ENCODE measurements around the gene IRF8. TPM values are rescaled to one million over a fixed set of nuclear protein-coding genes. Genes with fewer than 3 reads are reported as not detected.

Gene IRF8
- polyA plus RNA-seq, 1 of the 3 experiments (the other 2 are of a cell fraction) = not detected

DNA sequence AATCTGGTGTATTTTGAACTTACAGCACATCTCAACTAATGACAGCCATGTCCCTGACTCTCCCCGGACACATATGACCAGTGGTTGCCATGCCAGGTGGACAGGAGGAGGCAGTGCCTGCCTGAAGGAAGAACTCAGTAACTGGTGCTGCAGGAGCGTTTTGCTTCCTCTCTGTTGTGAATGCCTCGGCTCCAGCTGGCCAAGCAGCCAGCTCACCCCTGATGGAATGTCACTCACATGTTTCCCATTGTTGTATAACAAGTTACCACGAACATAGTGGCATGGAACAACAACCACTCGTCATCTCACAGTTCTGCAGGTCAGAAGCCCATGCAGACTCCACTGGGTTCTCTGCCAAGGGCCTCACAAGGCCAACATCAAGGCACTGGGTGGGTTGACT is 20.1 kb upstream of the IRF8 start:
- no peaks in the 10 kb centered on the region for H4K20me1 ChIP-seq (ENCODE audit: insufficient read depth)
- no peak overlapping the region for H3K9ac ChIP-seq
- no peaks in the 10 kb centered on the region for H3K4me1 ChIP-seq (ENCODE audit: control insufficient read depth in 1 of 2, insufficient read depth in 2 of 2, low read depth in 1 of 2, low read length in 1 of 2)
- H3K36me3 ChIP-seq (replicated peaks in 1 of 2; ENCODE audit: control insufficient read depth in 1 of 2, insufficient read depth in 2 of 2, low read length in 1 of 2) = no peaks in the 10 kb centered on the region
- H3K79me2 ChIP-seq (ENCODE audit: insufficient read depth) = no peaks in the 10 kb centered on the region
- no peak overlapping the region for H3K4me2 ChIP-seq
- ChIA-PET POLR2A (no interaction called here), CTCF (interaction anchor here (1.6 kb wide), 1 partner anchor 58 kb away, joined by 4 read pairs; no protein-coding TSS in a partner anchor)
- no peak overlapping the region for H2AFZ ChIP-seq (ENCODE audit: low read depth)
- WGBS (ENCODE audit: low lambda C conversion rate) = 6% methylated on average over 5 of the region's 5 CpGs
- no peak for DNase-seq
- no peaks in the 10 kb centered on the region for H3F3A ChIP-seq (replicated peaks; ENCODE audit: insufficient read depth)
- H3K4me3 ChIP-seq (ENCODE audit: low read depth in 2 of 2, low read length in 1 of 2) = no peak overlapping the region
- H3K27me3 ChIP-seq (ENCODE audit: insufficient read depth) = peaks cover 32% of the 10 kb centered on the region
- no peak for TF ChIP-seq CHD2 (IDR thresholded peaks at IDR 0.05; ENCODE audit: low read length, partially characterized antibody)
- TF ChIP-seq FOXJ3 (CRISPR knock-in tag; IDR thresholded peaks at IDR 0.05) = no peak
- TF ChIP-seq, protein P1, sequence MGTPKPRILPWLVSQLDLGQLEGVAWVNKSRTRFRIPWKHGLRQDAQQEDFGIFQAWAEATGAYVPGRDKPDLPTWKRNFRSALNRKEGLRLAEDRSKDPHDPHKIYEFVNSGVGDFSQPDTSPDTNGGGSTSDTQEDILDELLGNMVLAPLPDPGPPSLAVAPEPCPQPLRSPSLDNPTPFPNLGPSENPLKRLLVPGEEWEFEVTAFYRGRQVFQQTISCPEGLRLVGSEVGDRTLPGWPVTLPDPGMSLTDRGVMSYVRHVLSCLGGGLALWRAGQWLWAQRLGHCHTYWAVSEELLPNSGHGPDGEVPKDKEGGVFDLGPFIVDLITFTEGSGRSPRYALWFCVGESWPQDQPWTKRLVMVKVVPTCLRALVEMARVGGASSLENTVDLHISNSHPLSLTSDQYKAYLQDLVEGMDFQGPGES (IDR thresholded peaks at IDR 0.05; ENCODE audit: low read depth, low read length) = no peak
- no peak for TF ChIP-seq GABPA (IDR thresholded peaks at IDR 0.05; ENCODE audit: low read depth)
- no peak for TF ChIP-seq RXRA (IDR thresholded peaks at IDR 0.05; ENCODE audit: borderline replicate concordance, low read depth)
- TF ChIP-seq TEAD4 (IDR thresholded peaks at IDR 0.05; ENCODE audit: borderline replicate concordance, insufficient read depth) = no peak
- no peak for TF ChIP-seq GATA2 (CRISPR knock-in tag; IDR thresholded peaks at IDR 0.05)
- TF ChIP-seq YY1 (IDR thresholded peaks at IDR 0.05; ENCODE audit: low read depth) = no peak
- no peak for TF ChIP-seq SIN3A (IDR thresholded peaks at IDR 0.05; ENCODE audit: borderline replicate concordance, low read depth, low read length)
- no peak for TF ChIP-seq MXI1 (IDR thresholded peaks at IDR 0.05; ENCODE audit: low read depth, low read length)
- TF ChIP-seq MEF2A (IDR thresholded peaks at IDR 0.05; ENCODE audit: borderline replicate concordance, low read depth) = no peak
- TF ChIP-seq, protein P2, sequence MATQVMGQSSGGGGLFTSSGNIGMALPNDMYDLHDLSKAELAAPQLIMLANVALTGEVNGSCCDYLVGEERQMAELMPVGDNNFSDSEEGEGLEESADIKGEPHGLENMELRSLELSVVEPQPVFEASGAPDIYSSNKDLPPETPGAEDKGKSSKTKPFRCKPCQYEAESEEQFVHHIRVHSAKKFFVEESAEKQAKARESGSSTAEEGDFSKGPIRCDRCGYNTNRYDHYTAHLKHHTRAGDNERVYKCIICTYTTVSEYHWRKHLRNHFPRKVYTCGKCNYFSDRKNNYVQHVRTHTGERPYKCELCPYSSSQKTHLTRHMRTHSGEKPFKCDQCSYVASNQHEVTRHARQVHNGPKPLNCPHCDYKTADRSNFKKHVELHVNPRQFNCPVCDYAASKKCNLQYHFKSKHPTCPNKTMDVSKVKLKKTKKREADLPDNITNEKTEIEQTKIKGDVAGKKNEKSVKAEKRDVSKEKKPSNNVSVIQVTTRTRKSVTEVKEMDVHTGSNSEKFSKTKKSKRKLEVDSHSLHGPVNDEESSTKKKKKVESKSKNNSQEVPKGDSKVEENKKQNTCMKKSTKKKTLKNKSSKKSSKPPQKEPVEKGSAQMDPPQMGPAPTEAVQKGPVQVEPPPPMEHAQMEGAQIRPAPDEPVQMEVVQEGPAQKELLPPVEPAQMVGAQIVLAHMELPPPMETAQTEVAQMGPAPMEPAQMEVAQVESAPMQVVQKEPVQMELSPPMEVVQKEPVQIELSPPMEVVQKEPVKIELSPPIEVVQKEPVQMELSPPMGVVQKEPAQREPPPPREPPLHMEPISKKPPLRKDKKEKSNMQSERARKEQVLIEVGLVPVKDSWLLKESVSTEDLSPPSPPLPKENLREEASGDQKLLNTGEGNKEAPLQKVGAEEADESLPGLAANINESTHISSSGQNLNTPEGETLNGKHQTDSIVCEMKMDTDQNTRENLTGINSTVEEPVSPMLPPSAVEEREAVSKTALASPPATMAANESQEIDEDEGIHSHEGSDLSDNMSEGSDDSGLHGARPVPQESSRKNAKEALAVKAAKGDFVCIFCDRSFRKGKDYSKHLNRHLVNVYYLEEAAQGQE (IDR thresholded peaks at IDR 0.05; ENCODE audit: low read depth, low read length) = no peak
- TF ChIP-seq, protein P3, sequence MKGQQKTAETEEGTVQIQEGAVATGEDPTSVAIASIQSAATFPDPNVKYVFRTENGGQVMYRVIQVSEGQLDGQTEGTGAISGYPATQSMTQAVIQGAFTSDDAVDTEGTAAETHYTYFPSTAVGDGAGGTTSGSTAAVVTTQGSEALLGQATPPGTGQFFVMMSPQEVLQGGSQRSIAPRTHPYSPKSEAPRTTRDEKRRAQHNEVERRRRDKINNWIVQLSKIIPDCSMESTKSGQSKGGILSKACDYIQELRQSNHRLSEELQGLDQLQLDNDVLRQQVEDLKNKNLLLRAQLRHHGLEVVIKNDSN (IDR thresholded peaks at IDR 0.05; ENCODE audit: borderline replicate concordance, low read depth) = no peak
- no peak for TF ChIP-seq SMC3 (IDR thresholded peaks at IDR 0.05; ENCODE audit: low read depth, low read length)
- TF ChIP-seq RAD21 (IDR thresholded peaks at IDR 0.05; ENCODE audit: low read length) = no peak
- TF ChIP-seq, protein P4, sequence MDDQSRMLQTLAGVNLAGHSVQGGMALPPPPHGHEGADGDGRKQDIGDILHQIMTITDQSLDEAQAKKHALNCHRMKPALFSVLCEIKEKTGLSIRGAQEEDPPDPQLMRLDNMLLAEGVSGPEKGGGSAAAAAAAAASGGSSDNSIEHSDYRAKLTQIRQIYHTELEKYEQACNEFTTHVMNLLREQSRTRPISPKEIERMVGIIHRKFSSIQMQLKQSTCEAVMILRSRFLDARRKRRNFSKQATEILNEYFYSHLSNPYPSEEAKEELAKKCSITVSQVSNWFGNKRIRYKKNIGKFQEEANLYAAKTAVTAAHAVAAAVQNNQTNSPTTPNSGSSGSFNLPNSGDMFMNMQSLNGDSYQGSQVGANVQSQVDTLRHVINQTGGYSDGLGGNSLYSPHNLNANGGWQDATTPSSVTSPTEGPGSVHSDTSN (IDR thresholded peaks at IDR 0.05) = no peak
- TF ChIP-seq TCF12 (IDR thresholded peaks at IDR 0.05) = no peak
- no peaks in the 10 kb centered on the region for H3K9me3 ChIP-seq
- no peak overlapping the region for H3K27ac ChIP-seq (ENCODE audit: low read depth in 2 of 2, low read length in 1 of 2)
- H3K9me2 ChIP-seq = no peaks in the 10 kb centered on the region

All from SK-N-SH (cell line).